Gastrocnemius medialis (tissue), 4 donors: ENCODE results near the gene AANAT. TPM values are rescaled to one million over a fixed set of nuclear protein-coding genes. Genes with fewer than 3 reads are reported as not detected.

Source experiments
- ATAC-seq, 2 donors: fragments of 150-250 bp; one replicate each; pipeline ENCODE4 v1.9.1; 2016
- DNase-seq, 2 donors: peaks; one replicate each; pipeline ENCODE4 v3.0.0-alpha.2; 2019
- H3K27ac ChIP-seq, 4 donors: fragments of 200-600 bp; sonication (generic); 1 replicate in 1 of 4; 2 replicates in 3 of 4; pipeline ENCODE4 v1.5.1; 2016 to 2018; ENCODE audit warnings: mild to moderate bottlenecking in 2 of 4, moderate library complexity in 1 of 4
- H3K27me3 ChIP-seq, 3 donors: fragments of 200-600 bp; sonication (generic) in 2 of 3; 1 replicate in 1 of 3; 2 replicates in 2 of 3; pipeline versions ENCODE4 v1.5.1 to v1.6.0; 2016 to 2019; ENCODE audit warnings: mild to moderate bottlenecking in 1 of 3, moderate library complexity in 1 of 3
- H3K36me3 ChIP-seq, 2 donors: fragments of 200-600 bp; sonication (generic) in 1 of 2; one replicate each; pipeline ENCODE4 v1.5.1; 2017 to 2018
- H3K4me1 ChIP-seq, 2 donors: fragments of 200-600 bp; sonication (generic) in 1 of 2; one replicate each; pipeline ENCODE4 v1.5.1; 2016 to 2017; ENCODE audit warnings: mild to moderate bottlenecking in 2 of 2
- H3K4me3 ChIP-seq, 4 donors: fragments of 200-600 bp; sonication (generic) in 3 of 4; 1 replicate in 1 of 4; 2 replicates in 3 of 4; pipeline ENCODE4 v1.5.1; 2016 to 2019; ENCODE audit warnings: mild to moderate bottlenecking in 2 of 4
- H3K9me3 ChIP-seq, 3 donors: fragments of 200-600 bp; sonication (generic) in 2 of 3; 1 replicate in 1 of 3; 2 replicates in 2 of 3; pipeline ENCODE4 v1.5.1; 2016 to 2019
- CTCF ChIP-seq, 5 experiments: fragments of 450-650 bp in 3 of 5; fragments of 200-600 bp in 2 of 5; sonication (generic) in 2 of 5; IDR thresholded peaks in 4 of 5; conservative IDR thresholded peaks in 1 of 5; 1 replicate in 4 of 5; 2 replicates in 1 of 5; pipeline ENCODE4 v1.5.1; 2016 to 2019; ENCODE audit warnings: antibody characterized with exemption in 5 of 5, mild to moderate bottlenecking in 3 of 5, moderate library complexity in 3 of 5
- POLR2A ChIP-seq, 2 donors: fragments of 450-650 bp; IDR thresholded peaks; one replicate each; pipeline ENCODE4 v1.6.1; 2017; ENCODE audit warnings: antibody characterized with exemption in 2 of 2, mild to moderate bottlenecking in 2 of 2, moderate library complexity in 2 of 2
- in situ Hi-C, 4 donors: fragments of 200-750 bp; cut with MboI; loops; one replicate each; pipeline versions ENCODE4 v1.15.0 to v1.8.0; 2017; ENCODE audit warnings: low sequenced_read_pairs in 4 of 4
- intact Hi-C: fragments of 100-400 bp; cut with DNase I; formaldehyde crosslinking; loops from one replicate; pipeline ENCODE4 v1.15.1; 2023; ENCODE audit warnings: low total_unique reads
- total RNA-seq, 4 donors: library from RNA; depleted of rRNA; stranded (reverse); fragments of >200 nt; gene quantifications; one replicate each; pipeline versions ENCODE4 v1.1.0 to v1.2.3, GENCODE V29; 2016

The AANAT gene
- total RNA-seq, 4 donors from 2014 or later: not detected

- intact Hi-C loops (no loop called here), in situ Hi-C loops (no loop called here)
- Histone ChIP-seq H3K36me3 (no peaks in the 10 kb centered on the region), H3K9me3 (no peaks in the 10 kb centered on the region), H3K4me3 (no peak overlapping the region), H3K27me3 (no peaks in the 10 kb centered on the region), H3K27ac (peak overlapping the region in 3 of 4 donors; percentile 23 to 36 (median 31)), H3K4me1 (peaks cover 17 to 36% of the 10 kb centered on the region in 2 donors)
- TF ChIP-seq POLR2A (IDR thresholded peaks at IDR 0.05) (no peak), CTCF (IDR thresholded peaks at IDR 0.05 in 4 of 5, conservative IDR thresholded peaks at IDR 0.05 in 1 of 5) (no peak)
- DNase-seq (no peak), ATAC-seq (no peak)
Observed at GRCh38 chr17:76439314-76439928, 28.0 kb upstream of the AANAT start.

GRCh38 chr17:76440751-76441362, 26.5 kb upstream of the AANAT start:
- intact Hi-C loops (no loop called here), in situ Hi-C loops (no loop called here)
- Histone ChIP-seq H3K4me1 (peaks cover 24 to 34% of the 10 kb centered on the region in 2 donors), H3K9me3 (no peaks in the 10 kb centered on the region), H3K27ac (no peak overlapping the region), H3K36me3 (no peaks in the 10 kb centered on the region), H3K4me3 (no peak overlapping the region), H3K27me3 (no peaks in the 10 kb centered on the region)
- ATAC-seq: no peak
- TF ChIP-seq CTCF (IDR thresholded peaks at IDR 0.05 in 4 of 5, conservative IDR thresholded peaks at IDR 0.05 in 1 of 5): no peak
- no peak for DNase-seq

- DNase-seq (no peak), ATAC-seq (no peak)
- intact Hi-C loops: no loop called here
- TF ChIP-seq POLR2A (IDR thresholded peaks at IDR 0.05) (no peak), CTCF (IDR thresholded peaks at IDR 0.05 in 4 of 5, conservative IDR thresholded peaks at IDR 0.05 in 1 of 5) (no peak)
- Histone ChIP-seq H3K27ac (no peak overlapping the region), H3K27me3 (no peaks in the 10 kb centered on the region), H3K9me3 (no peaks in the 10 kb centered on the region), H3K36me3 (no peaks in the 10 kb centered on the region), H3K4me1 (peaks cover 34 to 43% of the 10 kb centered on the region in 2 donors), H3K4me3 (no peak overlapping the region)
- in situ Hi-C loops: no loop called here
Observed at GRCh38 chr17:76441686-76442340, 25.6 kb upstream of the AANAT start.

- Histone ChIP-seq H3K27me3 (no peaks in the 10 kb centered on the region), H3K4me1 (peaks cover 42 to 49% of the 10 kb centered on the region in 2 donors), H3K36me3 (no peaks in the 10 kb centered on the region), H3K9me3 (no peaks in the 10 kb centered on the region), H3K27ac (no peak overlapping the region), H3K4me3 (no peak overlapping the region)
- in situ Hi-C loops (no loop called here), intact Hi-C loops (no loop called here)
- no peak for DNase-seq
- TF ChIP-seq POLR2A (IDR thresholded peaks at IDR 0.05) (no peak), CTCF (IDR thresholded peaks at IDR 0.05 in 4 of 5, conservative IDR thresholded peaks at IDR 0.05 in 1 of 5) (no peak)
- ATAC-seq: no peak
Observed at GRCh38 chr17:76442341-76443338, 24.8 kb upstream of the AANAT start.
